NCI-H82 treated with DMSO at 0.1 percent for 48 hours (cell line): ENCODE results near the gene PEX19.

Experiments
- DNase-seq: peaks from one replicate; lab custom pipeline; 2025; ENCODE audit not compliant: unreplicated experiment; lab: John Stamatoyannopoulos, UW

PEX19 gene

DNA sequence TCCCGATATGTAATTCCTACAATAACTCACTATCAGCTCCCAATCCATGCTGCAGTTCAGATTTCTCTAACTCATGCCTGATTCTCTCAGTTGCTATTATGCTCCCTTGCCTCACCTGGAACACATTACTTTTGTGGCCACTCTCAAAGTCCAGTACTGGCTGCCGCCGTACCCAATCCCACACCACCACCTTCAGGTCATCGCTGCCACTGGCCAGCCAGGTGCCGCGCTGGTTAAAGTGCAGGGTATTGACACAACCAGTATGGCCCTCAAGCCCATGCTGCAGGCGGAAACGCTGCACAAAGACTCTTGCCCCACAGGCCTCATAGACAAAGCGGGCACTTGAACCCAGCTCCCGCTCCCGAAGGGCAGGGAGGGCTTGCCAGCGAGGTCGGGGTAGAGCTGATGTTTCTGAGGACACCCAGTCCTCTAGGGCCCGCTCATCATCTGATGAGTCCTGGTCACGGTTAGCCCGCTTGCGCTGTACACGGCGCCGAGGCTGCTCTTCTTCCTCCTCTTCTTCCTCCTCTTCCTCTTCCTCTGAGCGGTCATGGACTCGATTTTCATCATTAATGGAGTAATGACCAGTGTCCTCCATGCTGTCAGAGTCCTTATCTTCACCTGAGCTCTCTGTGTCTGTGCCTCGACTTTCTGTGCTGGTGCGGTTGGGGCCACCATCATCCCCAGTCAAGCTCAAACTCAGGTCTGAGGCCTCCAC lies 45.2 kb downstream of the PEX19 start:
- DNase-seq: no peak

- DNase-seq: no peak
Measured at GRCh38 chr1:160238408-160238807, 46.5 kb downstream of the PEX19 start.

DNA sequence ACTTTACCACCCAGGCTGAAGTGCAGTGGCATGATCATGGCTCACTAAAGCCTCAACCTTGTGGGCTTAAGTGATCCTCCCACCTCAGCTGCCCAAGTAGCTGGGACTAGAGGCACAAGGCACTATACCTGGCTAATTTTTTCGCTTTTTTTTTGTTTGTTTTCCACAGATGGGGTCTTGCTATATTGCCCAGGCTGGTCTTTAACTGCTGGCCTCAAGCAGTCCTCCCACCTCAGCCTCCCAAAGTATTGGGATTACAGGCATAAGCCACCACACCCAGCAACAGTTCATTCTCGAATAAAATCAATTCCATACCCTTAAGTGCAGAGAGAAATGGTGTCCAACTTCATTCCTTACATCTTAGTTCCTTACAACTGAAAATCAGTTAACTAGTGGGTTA lies 47.4 kb downstream of the PEX19 start:
- no peak for DNase-seq

DNA sequence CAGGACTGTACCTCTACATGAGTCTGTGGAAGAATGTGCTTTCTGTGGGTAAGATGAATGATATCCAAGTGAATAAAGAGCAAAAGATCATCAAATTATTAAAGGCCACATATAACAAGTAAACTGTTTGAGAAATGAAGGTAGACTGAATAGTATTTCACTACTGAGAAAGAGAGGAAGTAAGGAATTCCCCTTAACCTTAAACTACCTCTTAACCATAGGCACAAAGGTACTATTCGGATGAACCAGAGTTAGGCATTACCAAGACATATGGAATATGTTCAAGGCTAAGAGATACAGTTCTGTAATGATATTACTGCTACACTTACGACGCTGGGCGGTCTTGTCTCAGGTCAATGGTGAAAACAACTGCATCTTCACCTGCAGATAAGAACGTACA lies 48.1 kb downstream of the PEX19 start:
- DNase-seq: no peak

GRCh38 chr1:160232911-160233310 lies 52.0 kb downstream of the PEX19 start:
- no peak for DNase-seq

DNA sequence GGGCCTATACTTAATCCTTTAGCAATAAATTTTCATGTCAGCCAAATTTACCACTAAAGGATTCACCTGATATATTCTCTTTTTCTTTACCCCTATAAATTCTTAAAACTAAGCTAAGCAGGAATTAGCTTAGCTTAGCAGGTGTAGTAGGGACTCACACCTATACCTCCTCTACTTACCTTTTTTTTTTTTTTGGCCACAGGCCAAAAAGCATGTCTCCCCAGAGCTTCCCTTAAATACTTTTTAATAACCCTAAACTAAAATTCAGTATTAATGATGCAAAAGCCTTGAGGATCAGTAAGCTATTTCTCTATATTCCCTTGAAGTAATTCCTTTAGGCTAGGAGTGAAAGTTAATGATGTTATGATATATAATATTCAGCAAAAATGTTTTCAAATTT lies 56.5 kb downstream of the PEX19 start:
- no peak for DNase-seq

DNA sequence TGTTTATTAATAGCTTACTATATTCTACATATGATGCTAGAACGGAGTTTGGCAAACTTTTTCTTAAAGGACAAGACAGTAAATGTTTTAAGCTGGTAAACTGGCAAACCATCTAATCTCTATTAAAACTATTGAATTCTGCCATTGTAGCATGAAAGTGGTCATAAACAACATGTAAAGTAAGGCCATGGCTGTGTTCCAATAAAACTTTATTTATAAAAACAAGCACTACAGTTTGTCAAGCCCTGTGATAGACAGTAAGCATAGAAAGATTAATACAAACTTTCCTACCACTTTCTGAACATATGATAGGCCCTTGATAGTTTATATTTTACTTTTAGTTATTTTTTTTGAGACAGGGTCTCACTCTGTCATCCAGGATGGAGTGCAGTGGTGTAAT lies 57.4 kb downstream of the PEX19 start:
- DNase-seq: no peak

DNA sequence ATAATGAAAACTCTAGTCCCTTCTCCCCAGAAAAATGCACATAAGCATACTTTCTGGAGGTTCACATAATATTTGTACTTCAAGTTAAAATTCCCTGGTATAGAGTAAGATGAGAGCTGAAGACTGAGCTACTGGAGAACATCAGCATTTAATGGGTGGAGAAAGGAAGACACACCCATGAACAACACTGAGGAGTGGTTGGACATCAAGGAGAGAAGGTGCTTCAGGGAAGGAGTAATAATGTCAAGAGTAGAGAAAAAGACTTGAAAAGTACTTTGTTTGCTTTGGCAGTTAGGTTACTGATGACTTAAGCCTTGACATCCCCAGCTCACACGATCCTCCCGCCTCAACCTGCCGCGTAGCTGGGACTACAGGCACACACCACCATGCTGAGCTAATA lies 57.9 kb downstream of the PEX19 start:
- DNase-seq: no peak
